Smooth muscle cell (in vitro differentiated cells): ENCODE results near the gene ACTN2. TPM values are rescaled to one million over a fixed set of nuclear protein-coding genes. Genes with fewer than 3 reads are reported as not detected.

ENCODE experiments used
- DNase-seq: peaks from one replicate; lab custom pipeline; 2025; ENCODE audit not compliant: unreplicated experiment; lab: John Stamatoyannopoulos, UW
- H2AFZ ChIP-seq: fragments of 200-600 bp; sonication (generic); 2 replicates; pipeline ENCODE4 v1.6.0; 2016; ENCODE audit warnings: antibody characterized with exemption, low read depth, mild to moderate bottlenecking
- H3F3A ChIP-seq: fragments of 200-600 bp; sonication (generic); 2 replicates; pipeline ENCODE4 v1.6.0; 2017; ENCODE audit warnings: antibody characterized with exemption, low read depth
- H3K27ac ChIP-seq: fragments of 200-600 bp; sonication (generic); 2 replicates; pipeline ENCODE4 v1.5.1; 2016; ENCODE audit warnings: low read depth, mild to moderate bottlenecking
- H3K27me3 ChIP-seq: fragments of 200-600 bp; sonication (generic); 2 replicates; pipeline ENCODE4 v1.6.1; 2016; ENCODE audit warnings: low read depth, mild to moderate bottlenecking
- H3K36me3 ChIP-seq: fragments of 200-600 bp; sonication (generic); 2 replicates; pipeline ENCODE4 v1.5.1; 2016; ENCODE audit warnings: low read depth
- H3K4me1 ChIP-seq: fragments of 200-600 bp; sonication (generic); 2 replicates; pipeline ENCODE4 v1.5.1; 2016; ENCODE audit warnings: low read depth
- H3K4me2 ChIP-seq: fragments of 200-600 bp; sonication (generic); 2 replicates; pipeline ENCODE4 v1.6.0; 2016; ENCODE audit warnings: mild to moderate bottlenecking
- H3K4me3 ChIP-seq: fragments of 200-600 bp; sonication (generic); 2 replicates; pipeline ENCODE4 v1.5.1; 2016; ENCODE audit warnings: mild to moderate bottlenecking
- H3K79me2 ChIP-seq: fragments of 200-600 bp; sonication (generic); 2 replicates; pipeline ENCODE4 v1.6.0; 2016; ENCODE audit warnings: low read depth, mild to moderate bottlenecking
- H3K9ac ChIP-seq: fragments of 200-600 bp; sonication (generic); 2 replicates; pipeline ENCODE4 v1.6.0; 2016; ENCODE audit warnings: low read depth
- H3K9me3 ChIP-seq: fragments of 200-600 bp; sonication (generic); replicated peaks from 2 replicates; pipeline ENCODE4 v1.5.1; 2016; ENCODE audit warnings: low read depth
- H4K20me1 ChIP-seq: fragments of 200-600 bp; sonication (generic); 2 replicates; pipeline ENCODE4 v1.6.0; 2016; ENCODE audit warnings: low read depth
- WGBS: methylation state at CpG from one replicate; pipeline ENCODE4 v1.1.7; 2016; ENCODE audit warnings: low lambda C conversion rate; 5-methylcytosine and 5-hydroxymethylcytosine counted together
- polyA plus RNA-seq: library from polyadenylated mRNA; unstranded; fragments of >200 nt; fragmentation: Nextera tagmentation; extraction: Ambion mirVana; gene quantifications from 2 replicates; pipeline ENCODE4 v1.2.1, GENCODE V29; 2016
- total RNA-seq: library from RNA; depleted of rRNA; stranded (reverse); fragments of >200 nt; gene quantifications from 2 replicates; pipeline ENCODE4 v1.2.3, GENCODE V29; 2014
- TF ChIP-seq, protein P1 (sequence below): fragments of 200-600 bp; sonication (generic); IDR thresholded peaks from 2 replicates; pipeline ENCODE4 v1.5.1; 2017; ENCODE audit warnings: borderline replicate concordance, mild to moderate bottlenecking, antibody characterized with exemption; ENCODE audit not compliant: insufficient read depth, poor library complexity, severe bottlenecking

The ACTN2 gene
- total and polyA plus RNA-seq, 2 experiments from 2014 or later = not detected

DNA sequence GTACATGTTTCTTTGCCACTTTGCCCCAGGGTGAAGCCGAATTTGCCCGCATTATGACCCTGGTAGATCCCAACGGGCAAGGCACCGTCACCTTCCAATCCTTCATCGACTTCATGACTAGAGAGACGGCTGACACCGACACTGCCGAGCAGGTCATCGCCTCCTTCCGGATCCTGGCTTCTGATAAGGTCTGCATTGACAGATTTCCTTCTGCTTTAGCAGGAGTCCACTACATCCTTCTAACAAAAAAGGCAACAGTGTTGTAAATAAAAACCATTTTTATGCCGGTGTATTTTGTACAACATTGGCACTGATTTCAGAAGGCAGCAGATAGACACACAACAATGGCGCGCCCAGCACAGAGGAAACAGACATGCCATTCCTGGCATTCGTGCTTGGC lies 74.7 kb downstream of the ACTN2 start:
- DNase-seq = no peak
- H3K4me1 ChIP-seq = no peaks in the 10 kb centered on the region
- H3K27me3 ChIP-seq = no peaks in the 10 kb centered on the region
- no peaks in the 10 kb centered on the region for H3K79me2 ChIP-seq
- H3F3A ChIP-seq = no peaks in the 10 kb centered on the region
- no peak overlapping the region for H3K4me3 ChIP-seq
- no peaks in the 10 kb centered on the region for H4K20me1 ChIP-seq
- H3K27ac ChIP-seq = no peak overlapping the region
- WGBS = 90% methylated on average over 14 of the region's 14 CpGs
- H3K9ac ChIP-seq = no peak overlapping the region
- H3K4me2 ChIP-seq = no peak overlapping the region
- H2AFZ ChIP-seq = no peak overlapping the region
- H3K9me3 ChIP-seq = no peaks in the 10 kb centered on the region
- TF ChIP-seq, protein P1, sequence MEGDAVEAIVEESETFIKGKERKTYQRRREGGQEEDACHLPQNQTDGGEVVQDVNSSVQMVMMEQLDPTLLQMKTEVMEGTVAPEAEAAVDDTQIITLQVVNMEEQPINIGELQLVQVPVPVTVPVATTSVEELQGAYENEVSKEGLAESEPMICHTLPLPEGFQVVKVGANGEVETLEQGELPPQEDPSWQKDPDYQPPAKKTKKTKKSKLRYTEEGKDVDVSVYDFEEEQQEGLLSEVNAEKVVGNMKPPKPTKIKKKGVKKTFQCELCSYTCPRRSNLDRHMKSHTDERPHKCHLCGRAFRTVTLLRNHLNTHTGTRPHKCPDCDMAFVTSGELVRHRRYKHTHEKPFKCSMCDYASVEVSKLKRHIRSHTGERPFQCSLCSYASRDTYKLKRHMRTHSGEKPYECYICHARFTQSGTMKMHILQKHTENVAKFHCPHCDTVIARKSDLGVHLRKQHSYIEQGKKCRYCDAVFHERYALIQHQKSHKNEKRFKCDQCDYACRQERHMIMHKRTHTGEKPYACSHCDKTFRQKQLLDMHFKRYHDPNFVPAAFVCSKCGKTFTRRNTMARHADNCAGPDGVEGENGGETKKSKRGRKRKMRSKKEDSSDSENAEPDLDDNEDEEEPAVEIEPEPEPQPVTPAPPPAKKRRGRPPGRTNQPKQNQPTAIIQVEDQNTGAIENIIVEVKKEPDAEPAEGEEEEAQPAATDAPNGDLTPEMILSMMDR = no peak
- no peaks in the 10 kb centered on the region for H3K36me3 ChIP-seq

DNA sequence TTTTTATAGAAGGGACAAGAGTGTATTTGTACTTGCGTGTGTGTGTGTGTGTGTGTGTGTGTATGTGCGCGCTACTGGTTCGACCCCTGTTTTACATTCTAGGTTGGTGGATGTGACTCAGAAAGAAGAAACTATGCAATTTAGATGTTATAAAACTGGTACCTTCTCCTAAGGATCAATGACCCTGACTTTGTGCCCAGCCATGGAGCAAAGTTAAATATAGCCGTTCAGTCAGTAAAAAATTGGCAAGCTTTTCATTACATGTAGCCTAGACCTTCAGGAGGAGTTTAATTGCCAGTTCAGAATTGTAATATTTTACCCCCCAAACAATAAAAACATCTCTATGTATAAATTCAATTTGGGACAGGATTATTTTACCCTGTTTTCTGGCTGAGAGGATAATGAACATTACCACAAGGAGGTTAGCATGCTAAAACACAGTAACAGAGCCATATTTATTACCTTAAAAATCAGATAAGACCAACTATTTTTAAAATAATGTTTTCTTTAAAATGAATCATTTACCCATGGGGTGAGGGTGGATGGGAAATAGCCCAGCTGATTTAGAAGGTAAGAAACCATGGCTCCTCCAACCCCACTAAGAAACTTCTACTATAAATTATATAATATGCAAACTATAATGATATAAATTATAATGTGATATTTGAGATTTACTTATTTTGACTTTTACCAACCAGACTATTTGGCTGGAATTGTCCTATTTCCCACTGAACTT lies 75.3 kb downstream of the ACTN2 start:
- WGBS = 86% methylated on average over 5 of the region's 5 CpGs
- DNase-seq = no peak
- Histone ChIP-seq H2AFZ (no peak overlapping the region), H3K4me3 (no peak overlapping the region), H3K27me3 (no peaks in the 10 kb centered on the region), H3K9me3 (no peaks in the 10 kb centered on the region), H3K79me2 (no peaks in the 10 kb centered on the region), H3F3A (no peaks in the 10 kb centered on the region), H3K9ac (no peak overlapping the region), H3K27ac (no peak overlapping the region), H3K36me3 (no peaks in the 10 kb centered on the region), H3K4me1 (no peaks in the 10 kb centered on the region), H4K20me1 (no peaks in the 10 kb centered on the region), H3K4me2 (no peak overlapping the region)
- TF ChIP-seq, protein P1 = no peak

DNA sequence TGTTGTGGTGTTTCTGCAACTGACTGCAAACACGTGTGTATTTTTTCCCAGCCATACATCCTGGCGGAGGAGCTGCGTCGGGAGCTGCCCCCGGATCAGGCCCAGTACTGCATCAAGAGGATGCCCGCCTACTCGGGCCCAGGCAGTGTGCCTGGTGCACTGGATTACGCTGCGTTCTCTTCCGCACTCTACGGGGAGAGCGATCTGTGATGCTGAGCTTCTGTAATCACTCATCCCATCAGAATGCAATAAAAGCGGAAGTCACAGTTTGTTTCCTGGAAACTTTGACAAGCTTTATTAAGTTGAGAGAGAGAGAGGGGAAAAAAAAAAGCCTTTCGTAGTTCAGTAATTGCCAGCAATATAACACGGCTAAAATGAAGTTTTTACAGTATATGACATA lies 76.1 kb downstream of the ACTN2 start:
- no peaks in the 10 kb centered on the region for H3K36me3 ChIP-seq
- H3F3A ChIP-seq = no peaks in the 10 kb centered on the region
- no peak overlapping the region for H3K4me3 ChIP-seq
- no peak for DNase-seq
- H3K79me2 ChIP-seq = no peaks in the 10 kb centered on the region
- TF ChIP-seq, protein P1 = no peak
- no peak overlapping the region for H3K27ac ChIP-seq
- no peaks in the 10 kb centered on the region for H3K4me1 ChIP-seq
- no peaks in the 10 kb centered on the region for H4K20me1 ChIP-seq
- no peak overlapping the region for H3K4me2 ChIP-seq
- H2AFZ ChIP-seq = no peak overlapping the region
- no peaks in the 10 kb centered on the region for H3K27me3 ChIP-seq
- 62% methylated on average over 15 of the region's 15 CpGs for WGBS
- no peak overlapping the region for H3K9ac ChIP-seq
- H3K9me3 ChIP-seq = no peaks in the 10 kb centered on the region

- Histone ChIP-seq H2AFZ (no peak overlapping the region), H4K20me1 (no peaks in the 10 kb centered on the region), H3K4me2 (no peak overlapping the region), H3K9me3 (no peaks in the 10 kb centered on the region), H3K4me3 (no peak overlapping the region), H3K36me3 (no peaks in the 10 kb centered on the region), H3K9ac (no peak overlapping the region), H3F3A (no peaks in the 10 kb centered on the region), H3K27me3 (no peaks in the 10 kb centered on the region), H3K79me2 (no peaks in the 10 kb centered on the region), H3K27ac (no peak overlapping the region), H3K4me1 (no peaks in the 10 kb centered on the region)
- TF ChIP-seq, protein P1 = no peak
- WGBS = 87% methylated on average over 6 of the region's 6 CpGs
- no peak for DNase-seq
Measured at GRCh38 chr1:236765831-236766230, 79.5 kb downstream of the ACTN2 start.
